Right renal cortex interstitium (tissue), 3 donors: ENCODE data around the gene FAM13B. TPM values are rescaled to one million over a fixed set of nuclear protein-coding genes. Genes with fewer than 3 reads are reported as not detected.

ENCODE experiments used
- DNase-seq, 3 donors: peaks; one replicate each; pipeline ENCODE4 v3.0.0-alpha.2; 2013; ENCODE audit warnings: low read depth in 3 of 3, low spot score in 2 of 3
- polyA plus RNA-seq, 3 donors: library from polyadenylated mRNA; unstranded; fragments of 120-200 nt; gene quantifications; one replicate each; pipeline ENCODE4 v1.2.1, GENCODE V29; 2013; ENCODE audit not compliant: insufficient read length in 3 of 3

The FAM13B gene
- polyA plus RNA-seq, 3 donors, result 52.5 to 56.2 (median 52.8) TPM

GRCh38 chr5:137901011-137901817 is 131.7 kb downstream of the FAM13B start:
- no peak for DNase-seq

GRCh38 chr5:137899493-137899892 is 133.4 kb downstream of the FAM13B start:
- DNase-seq, result no peak

- no peak for DNase-seq
Observed at GRCh38 chr5:137896560-137896959, 136.3 kb downstream of the FAM13B start.

- DNase-seq, result no peak
Observed at GRCh38 chr5:137894586-137894985, 138.3 kb downstream of the FAM13B start.

GRCh38 chr5:137891849-137892248 is 141.0 kb downstream of the FAM13B start:
- DNase-seq, result no peak

GRCh38 chr5:137890845-137891244 is 142.0 kb downstream of the FAM13B start:
- no peak for DNase-seq

- DNase-seq, result peak; percentile 58 to 81 (median 76)
Observed at GRCh38 chr5:137888863-137889759, 143.8 kb downstream of the FAM13B start, which contains the start of gene PKD2L2. Gene PKD2L2 (plus strand): TSS chr5:137889457. CDS start chr5:137889492, 35 bp downstream.

GRCh38 chr5:137888466-137888862 is 144.4 kb downstream of the FAM13B start:
- peak in 2 of 3 donors; percentile 3 to 10 for DNase-seq

Other genes with a start within 250 kb of the FAM13B start
- 1 to 10 TPM in 2 of 3 donors, under 1 TPM in 1; 0.94 to 1.5 (median 1.4) TPM for gene MYOT, start 165.2 kb downstream of the FAM13B start, polyA plus RNA-seq
- gene PKD2L2, start 143.6 kb downstream of the FAM13B start, polyA plus RNA-seq, result under 1 TPM in 2 of 3 donors, not detected in 1; 0.26 to 0.44 TPM
- gene WNT8A, start 51.0 kb upstream of the FAM13B start, polyA plus RNA-seq, result under 1 TPM in 2 of 3 donors, not detected in 1; 0.10 to 0.27 TPM
- 10 to 100 TPM; 22.7 to 24.9 (median 23.3) TPM for gene NME5, start 106.3 kb upstream of the FAM13B start, polyA plus RNA-seq
- 100 to 1,000 TPM; 118 to 139 (median 127) TPM for gene BRD8, start 145.6 kb upstream of the FAM13B start, polyA plus RNA-seq
- 10 to 100 TPM; 44.0 to 47.8 (median 47.0) TPM for gene KIF20A, start 146.0 kb upstream of the FAM13B start, polyA plus RNA-seq
- 10 to 100 TPM; 62.1 to 67.3 (median 65.4) TPM for gene CDC23, start 180.2 kb upstream of the FAM13B start, polyA plus RNA-seq
- 1 to 10 TPM; 2.3 to 3.8 (median 3.6) TPM for gene GFRA3, start 241.5 kb upstream of the FAM13B start, polyA plus RNA-seq